ENCODE results near the gene PHACTR2. TPM values are rescaled to one million over a fixed set of nuclear protein-coding genes. Genes with fewer than 3 reads are reported as not detected.

The PHACTR2 gene
- total RNA-seq, 1 experiment from 2014 or later, result 14.6 TPM

- no peak for DNase-seq (ENCODE audit: low read depth)
Measured at GRCh38 chr6:143698759-143699429, 21.1 kb downstream of the PHACTR2 start.

- no peak for DNase-seq (ENCODE audit: low read depth)
Measured at GRCh38 chr6:143699430-143699825, 21.7 kb downstream of the PHACTR2 start.

DNA sequence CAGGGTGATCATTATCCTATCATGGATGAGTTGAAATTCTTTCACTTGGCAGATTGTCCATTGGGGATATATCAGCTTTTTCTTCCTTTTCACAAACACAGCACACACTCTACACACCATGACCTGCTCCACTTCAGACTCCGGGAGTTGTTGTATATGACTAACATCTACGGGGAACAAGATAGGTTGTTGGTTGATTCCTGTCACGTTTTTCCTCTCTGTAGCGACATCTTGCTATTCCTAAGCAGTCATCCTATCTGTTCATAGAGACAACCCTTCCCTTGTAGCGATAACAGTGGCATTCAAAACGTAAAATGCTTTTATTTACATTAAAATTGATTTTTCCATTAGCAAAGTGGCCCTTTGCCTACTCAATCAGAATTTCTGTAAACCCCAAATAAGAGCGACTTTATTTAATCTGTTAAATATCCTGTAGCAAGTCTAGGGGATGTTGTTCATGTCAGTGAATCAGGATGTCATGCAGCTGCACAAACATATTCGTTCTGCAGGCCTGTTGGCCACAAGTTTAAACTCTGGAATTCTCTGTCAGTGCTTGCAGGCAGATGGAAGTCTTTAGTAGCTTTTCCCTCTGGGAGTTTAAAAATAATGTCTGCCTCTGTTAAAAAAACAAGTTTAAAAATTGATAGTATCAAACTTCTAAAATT, 23.1 kb downstream of the PHACTR2 start:
- no peak for DNase-seq (ENCODE audit: low read depth)

GRCh38 chr6:143701349-143702234, 23.8 kb downstream of the PHACTR2 start:
- no peak for DNase-seq (ENCODE audit: low read depth)

GRCh38 chr6:143705569-143705968, 27.8 kb downstream of the PHACTR2 start:
- DNase-seq (ENCODE audit: low read depth), result no peak

- no peak for DNase-seq (ENCODE audit: low read depth)
Measured at GRCh38 chr6:143707697-143708096, 29.9 kb downstream of the PHACTR2 start.

- DNase-seq (ENCODE audit: low read depth), result no peak
Measured at GRCh38 chr6:143708889-143709288, 31.1 kb downstream of the PHACTR2 start.

DNA sequence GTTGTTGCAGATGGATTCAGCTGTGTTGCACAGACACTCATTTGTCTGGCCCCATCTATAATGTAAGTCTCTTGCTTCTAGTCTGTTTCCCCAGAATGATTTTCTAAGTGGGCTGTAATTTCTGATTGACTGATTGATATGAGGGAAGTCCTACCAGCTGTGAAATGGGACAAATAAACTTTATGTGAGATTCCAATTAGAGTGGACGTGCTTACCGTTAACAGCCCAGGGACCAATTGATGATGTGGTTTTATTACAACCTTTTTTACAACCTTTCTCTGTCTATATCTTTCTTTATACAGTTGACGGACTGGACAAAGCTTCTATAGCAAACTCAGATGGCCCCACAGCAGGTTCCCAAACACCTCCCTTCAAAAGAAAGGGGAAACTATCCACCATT, 33.9 kb downstream of the PHACTR2 start:
- DNase-seq (ENCODE audit: low read depth), result no peak

GRCh38 chr6:143718472-143718871, 40.7 kb downstream of the PHACTR2 start:
- no peak for DNase-seq (ENCODE audit: low read depth)

DNA sequence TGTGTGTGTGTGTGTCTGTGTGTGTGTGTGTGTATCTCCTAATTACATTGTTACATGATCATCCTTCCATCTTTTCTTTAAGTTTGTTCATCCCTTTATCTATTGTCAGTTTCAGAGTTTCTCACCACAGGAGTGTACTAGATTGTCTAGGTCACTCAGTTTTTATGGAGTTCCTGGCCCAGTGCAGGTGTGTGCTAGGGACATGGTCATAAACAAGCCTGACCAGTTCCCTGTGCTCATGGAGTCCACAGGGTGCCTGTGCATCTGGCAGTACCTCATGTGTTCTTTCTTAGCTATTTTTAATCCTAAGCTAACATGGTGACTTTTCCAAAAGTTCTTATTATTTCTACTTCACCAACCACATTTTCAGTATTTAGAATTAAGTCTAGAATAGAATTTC, 43.9 kb downstream of the PHACTR2 start:
- no peak for DNase-seq (ENCODE audit: low read depth)

- DNase-seq (ENCODE audit: low read depth), result no peak
Measured at GRCh38 chr6:143724876-143725275, 47.1 kb downstream of the PHACTR2 start.

- DNase-seq (ENCODE audit: low read depth), result no peak
Measured at GRCh38 chr6:143726015-143726647, 48.4 kb downstream of the PHACTR2 start.

DNA sequence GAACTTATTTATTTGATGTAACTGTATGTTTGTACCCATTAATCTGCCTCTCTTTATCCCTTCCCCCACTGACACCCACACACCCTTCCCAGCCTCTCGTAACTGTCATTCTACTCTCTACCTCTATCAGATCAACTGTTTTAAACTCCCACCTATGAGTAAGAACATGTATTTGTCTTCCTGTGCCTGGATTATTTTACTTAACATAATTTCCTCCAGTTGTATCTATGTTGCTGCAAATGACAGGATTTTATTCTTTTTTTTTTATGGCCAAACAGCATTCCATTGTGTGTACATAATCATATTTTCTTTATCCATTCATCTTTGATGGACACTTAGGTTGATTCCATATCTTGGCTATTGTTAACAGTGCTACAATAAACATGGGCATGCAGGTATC, 49.3 kb downstream of the PHACTR2 start:
- no peak for DNase-seq (ENCODE audit: low read depth)

GRCh38 chr6:143731789-143732188, 54.0 kb downstream of the PHACTR2 start:
- DNase-seq (ENCODE audit: low read depth), result no peak

- DNase-seq (ENCODE audit: low read depth), result no peak
Measured at GRCh38 chr6:143732536-143732935, 54.8 kb downstream of the PHACTR2 start.

DNA sequence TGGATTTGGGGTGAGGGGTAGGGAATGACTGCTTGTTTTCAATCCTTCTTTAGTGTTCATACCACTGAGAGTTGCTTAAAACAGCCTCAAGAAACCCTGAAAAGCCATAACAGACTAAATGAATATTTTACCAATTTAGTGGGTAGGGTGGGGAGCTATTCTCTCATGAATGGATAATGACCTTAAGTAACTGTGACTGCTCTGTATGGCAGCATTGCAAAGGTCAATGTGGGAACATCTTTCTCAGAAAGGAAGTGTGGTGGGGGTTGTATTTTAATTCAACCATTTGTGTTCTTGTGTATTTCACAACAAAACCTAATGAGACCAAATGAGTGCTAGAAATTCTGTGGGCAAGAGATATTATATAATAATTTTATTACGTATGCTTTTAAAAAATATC, 55.7 kb downstream of the PHACTR2 start:
- no peak for DNase-seq (ENCODE audit: low read depth)

DNA sequence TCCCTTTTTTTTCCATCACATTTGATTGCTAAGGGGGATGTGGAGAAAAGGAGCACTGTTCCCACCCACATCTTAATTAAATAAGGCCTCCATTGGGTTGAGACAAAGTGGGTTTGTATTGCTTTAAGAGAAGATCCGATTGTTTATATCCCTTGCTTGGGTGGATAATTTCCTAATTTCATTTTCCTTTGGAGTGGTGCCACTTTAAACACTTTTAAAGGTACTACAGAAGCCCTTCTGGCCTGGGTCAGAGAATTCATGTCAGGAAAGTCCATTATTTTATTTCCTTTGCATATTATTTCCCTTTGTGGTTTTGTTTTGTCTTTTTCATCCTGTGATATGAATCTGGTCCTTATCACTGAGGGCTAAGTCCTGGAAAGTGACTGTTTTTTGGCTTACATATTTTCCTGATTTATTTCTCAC, 56.9 kb downstream of the PHACTR2 start:
- DNase-seq (ENCODE audit: low read depth), result no peak

DNA sequence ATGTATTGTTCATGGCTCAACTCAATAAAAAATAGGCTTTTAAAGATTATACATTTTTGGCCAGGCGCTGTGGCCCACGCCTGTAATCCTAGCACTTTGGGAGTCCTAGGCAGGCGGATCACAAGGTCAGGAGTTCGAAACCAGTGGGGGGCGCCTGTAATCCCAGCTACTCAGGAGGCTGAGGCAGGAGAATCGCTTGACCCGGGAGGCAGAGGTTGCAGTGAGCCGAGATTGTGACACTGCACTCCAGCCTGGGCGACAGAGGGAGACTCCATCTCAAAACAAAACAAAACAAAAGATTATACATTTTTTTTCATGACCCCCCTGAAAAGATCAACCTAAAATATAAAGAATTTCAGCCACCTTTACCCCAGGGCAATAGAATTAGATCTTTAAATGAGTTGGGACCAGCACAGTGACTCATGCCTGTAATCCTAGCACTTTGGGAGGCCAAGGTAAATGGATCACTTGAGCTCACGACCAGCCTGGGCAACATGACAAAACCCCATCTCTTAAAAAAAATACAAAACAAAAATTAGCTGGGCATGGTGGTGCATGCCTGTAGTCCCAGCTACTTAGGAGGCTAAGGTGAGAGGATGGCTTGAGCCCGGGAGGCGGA, 60.4 kb downstream of the PHACTR2 start:
- DNase-seq (ENCODE audit: low read depth), result peak; percentile 41

DNA sequence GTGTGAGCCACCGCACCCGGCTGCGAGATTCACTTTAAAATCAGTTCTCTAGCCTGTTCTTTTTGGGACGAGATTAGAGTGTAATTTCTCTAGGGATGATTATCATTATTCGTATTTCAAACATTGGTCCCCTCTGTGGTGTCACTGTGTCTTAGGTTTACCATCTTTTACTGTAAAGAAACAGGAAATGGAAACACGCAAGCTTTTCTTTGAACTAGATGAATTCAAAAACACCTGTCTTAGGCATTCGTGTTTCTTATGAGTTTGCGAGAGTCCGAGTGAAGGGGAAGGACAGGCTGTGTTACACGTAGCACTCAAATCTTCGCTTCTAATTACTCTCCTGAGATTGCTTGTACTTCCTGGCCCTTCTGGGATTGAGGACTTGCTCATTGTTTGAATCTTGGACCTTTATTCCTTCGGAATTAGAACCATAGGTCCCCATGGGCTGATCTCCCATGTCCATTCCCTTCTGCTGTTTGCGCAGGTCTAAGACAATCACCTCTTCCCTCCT, 61.6 kb downstream of the PHACTR2 start:
- no peak for DNase-seq (ENCODE audit: low read depth)

DNA sequence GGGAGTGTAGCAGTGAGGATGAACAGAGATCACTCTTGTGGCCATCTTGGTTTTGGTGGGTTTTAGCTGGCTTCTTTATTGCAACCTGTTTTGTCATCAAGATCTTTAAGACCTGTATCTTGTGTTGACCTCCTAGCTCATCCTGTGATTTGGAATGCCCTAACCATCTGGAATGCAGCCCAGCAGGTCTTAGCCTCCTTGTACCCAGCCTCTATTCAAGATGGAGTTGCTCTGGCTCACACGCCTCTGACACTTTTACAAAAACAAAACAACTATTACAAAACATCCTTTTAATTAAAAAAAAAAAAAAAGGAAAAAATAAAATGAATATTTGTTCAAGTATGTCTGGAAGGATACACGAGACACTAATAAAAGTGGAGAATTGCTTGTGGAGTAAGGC, 62.4 kb downstream of the PHACTR2 start:
- no peak for DNase-seq (ENCODE audit: low read depth)

DNA sequence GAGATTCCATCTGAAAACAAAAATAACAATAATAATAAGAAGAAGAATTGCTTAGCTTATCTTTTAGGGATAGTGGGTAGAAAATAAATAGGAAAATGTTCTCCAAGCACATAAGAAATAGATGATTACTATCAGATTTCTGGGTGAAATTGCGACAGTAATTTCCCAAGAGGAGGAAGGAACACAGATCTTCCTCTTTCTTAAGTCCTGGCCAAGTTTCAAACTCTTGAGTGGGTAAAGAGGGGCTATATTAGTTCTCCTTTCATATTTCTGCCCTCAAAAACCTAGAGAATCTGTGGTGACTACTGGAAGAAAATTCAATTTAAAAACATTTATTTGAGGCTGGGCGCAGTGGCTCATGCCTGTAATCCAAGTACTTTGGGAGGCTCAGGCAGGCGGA, 63.7 kb downstream of the PHACTR2 start:
- no peak for DNase-seq (ENCODE audit: low read depth)

Data from Daoy (cell line).